Forelimb muscle (tissue), 1 donor: ENCODE measurements around the gene MIER2. TPM values are rescaled to one million over a fixed set of nuclear protein-coding genes. Genes with fewer than 3 reads are reported as not detected.

Source experiments
- polyA plus RNA-seq: library from polyadenylated mRNA; unstranded; fragments of 120-200 nt; gene quantifications from one replicate; pipeline ENCODE4 v1.2.1, GENCODE V29; 2013; ENCODE audit not compliant: insufficient read length

The MIER2 gene
- polyA plus RNA-seq, 1 donor, result 28.1 TPM

Other genes with a start within 250 kb of the MIER2 start
- not detected for gene OR4F17, start 237.7 kb downstream of the MIER2 start, polyA plus RNA-seq
- 0.52 TPM for gene PLPP2, start 53.4 kb downstream of the MIER2 start, polyA plus RNA-seq
- gene C2CD4C, start 64.4 kb upstream of the MIER2 start, polyA plus RNA-seq, result 0.92 TPM
- 32.9 TPM for gene SHC2, start 116.2 kb upstream of the MIER2 start, polyA plus RNA-seq
- 7.4 TPM for gene MADCAM1, start 151.7 kb upstream of the MIER2 start, polyA plus RNA-seq
- 8.9 TPM for gene TPGS1, start 162.7 kb upstream of the MIER2 start, polyA plus RNA-seq
- gene CDC34, start 187.0 kb upstream of the MIER2 start, polyA plus RNA-seq, result 69.0 TPM
- gene GZMM, start 199.3 kb upstream of the MIER2 start, polyA plus RNA-seq, result 0.49 TPM
- 210 TPM for gene BSG, start 227.8 kb upstream of the MIER2 start, polyA plus RNA-seq
- gene HCN2, start 245.1 kb upstream of the MIER2 start, polyA plus RNA-seq, result 0.32 TPM